ENCODE data around the gene ULK2.
"Not testable (repeated sequence)": the region's sequence is repeated elsewhere in the genome, so short reads cannot be mapped to it uniquely, and the experiment has no call there.

ULK2 gene

DNA sequence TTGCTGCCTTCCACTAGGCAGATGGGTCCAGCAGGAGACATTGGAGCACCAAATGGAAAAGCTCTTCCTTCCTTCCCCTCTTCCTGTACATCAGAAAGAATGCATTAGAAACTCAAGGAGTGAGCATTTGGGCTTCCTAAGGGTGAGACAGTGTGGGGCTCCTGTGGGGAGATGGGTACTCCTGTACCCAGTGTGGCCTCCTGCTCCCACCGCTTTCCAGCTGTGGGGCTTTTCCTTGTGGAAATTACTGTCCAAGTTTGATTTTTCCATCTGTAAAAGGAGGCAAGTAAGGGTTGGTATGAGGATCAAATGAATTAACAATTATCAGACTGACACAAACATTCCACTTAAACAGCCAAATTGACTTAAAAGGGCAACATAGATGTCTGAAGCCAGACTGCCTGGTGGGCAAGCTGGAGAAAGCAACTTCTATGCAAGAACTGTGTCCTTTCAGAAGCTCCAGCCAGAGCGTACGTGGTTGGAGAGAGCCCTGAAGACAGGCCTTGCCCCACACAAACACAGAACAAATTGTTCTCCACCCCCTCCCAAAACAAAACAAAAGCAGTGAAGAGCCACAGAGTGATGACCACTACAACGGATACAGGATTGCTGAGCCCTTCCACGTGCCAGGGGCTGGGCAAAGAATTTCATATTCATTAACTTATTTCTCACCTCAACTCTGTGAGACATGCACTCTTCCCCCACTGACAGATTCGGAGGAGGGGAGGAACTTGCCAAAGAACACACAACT, 96.6 kb downstream of the ULK2 start:
- TF ChIP-seq, protein P1, sequence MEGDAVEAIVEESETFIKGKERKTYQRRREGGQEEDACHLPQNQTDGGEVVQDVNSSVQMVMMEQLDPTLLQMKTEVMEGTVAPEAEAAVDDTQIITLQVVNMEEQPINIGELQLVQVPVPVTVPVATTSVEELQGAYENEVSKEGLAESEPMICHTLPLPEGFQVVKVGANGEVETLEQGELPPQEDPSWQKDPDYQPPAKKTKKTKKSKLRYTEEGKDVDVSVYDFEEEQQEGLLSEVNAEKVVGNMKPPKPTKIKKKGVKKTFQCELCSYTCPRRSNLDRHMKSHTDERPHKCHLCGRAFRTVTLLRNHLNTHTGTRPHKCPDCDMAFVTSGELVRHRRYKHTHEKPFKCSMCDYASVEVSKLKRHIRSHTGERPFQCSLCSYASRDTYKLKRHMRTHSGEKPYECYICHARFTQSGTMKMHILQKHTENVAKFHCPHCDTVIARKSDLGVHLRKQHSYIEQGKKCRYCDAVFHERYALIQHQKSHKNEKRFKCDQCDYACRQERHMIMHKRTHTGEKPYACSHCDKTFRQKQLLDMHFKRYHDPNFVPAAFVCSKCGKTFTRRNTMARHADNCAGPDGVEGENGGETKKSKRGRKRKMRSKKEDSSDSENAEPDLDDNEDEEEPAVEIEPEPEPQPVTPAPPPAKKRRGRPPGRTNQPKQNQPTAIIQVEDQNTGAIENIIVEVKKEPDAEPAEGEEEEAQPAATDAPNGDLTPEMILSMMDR (IDR thresholded peaks at IDR 0.05; ENCODE audit: low read depth, low read length), result no peak
- DNase-seq (ENCODE audit: low read depth in 2 of 2), result no peak
- H3K4me3 ChIP-seq (replicated peaks in 1 of 2; ENCODE audit: low read depth in 2 of 2, low read length in 2 of 2), result no peak overlapping the region

DNA sequence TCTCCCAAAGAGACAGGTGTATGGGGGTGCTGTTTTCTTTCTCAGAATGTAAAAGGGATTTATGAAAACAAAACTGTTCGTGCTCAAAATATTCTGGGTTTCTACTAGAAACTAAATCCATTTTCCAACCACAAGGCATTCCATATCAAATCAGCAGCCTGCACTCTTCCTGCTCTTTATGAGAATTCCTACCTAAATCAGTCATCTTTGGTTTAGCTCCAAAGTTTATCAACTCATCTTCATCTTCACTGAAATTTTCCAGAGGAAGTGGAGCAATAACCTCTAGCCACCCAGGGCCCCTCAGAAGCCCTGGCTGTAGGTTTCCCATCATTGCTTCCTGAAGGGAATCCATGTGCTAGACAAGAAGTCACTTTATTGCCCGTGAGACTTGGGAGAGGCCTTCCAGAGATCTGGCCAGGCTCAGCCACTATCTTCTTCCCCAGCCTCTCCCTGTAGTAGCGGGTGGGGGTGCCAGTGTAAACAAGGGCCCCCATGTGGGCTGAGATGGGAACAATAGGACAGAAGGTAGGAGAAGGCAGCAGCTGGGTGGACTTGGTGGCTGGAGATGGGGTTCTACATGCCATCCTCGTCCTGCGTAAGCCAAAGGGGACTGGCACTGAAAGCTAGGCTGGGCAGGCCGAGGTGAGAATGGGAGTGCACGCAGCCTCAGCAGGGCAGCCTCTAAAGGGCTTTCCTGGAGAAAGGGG, 97.6 kb downstream of the ULK2 start:
- TF ChIP-seq, protein P1 (IDR thresholded peaks at IDR 0.05; ENCODE audit: low read depth, low read length), result no peak
- peak; percentile 14 to 50 for DNase-seq (ENCODE audit: low read depth in 2 of 2)

DNA sequence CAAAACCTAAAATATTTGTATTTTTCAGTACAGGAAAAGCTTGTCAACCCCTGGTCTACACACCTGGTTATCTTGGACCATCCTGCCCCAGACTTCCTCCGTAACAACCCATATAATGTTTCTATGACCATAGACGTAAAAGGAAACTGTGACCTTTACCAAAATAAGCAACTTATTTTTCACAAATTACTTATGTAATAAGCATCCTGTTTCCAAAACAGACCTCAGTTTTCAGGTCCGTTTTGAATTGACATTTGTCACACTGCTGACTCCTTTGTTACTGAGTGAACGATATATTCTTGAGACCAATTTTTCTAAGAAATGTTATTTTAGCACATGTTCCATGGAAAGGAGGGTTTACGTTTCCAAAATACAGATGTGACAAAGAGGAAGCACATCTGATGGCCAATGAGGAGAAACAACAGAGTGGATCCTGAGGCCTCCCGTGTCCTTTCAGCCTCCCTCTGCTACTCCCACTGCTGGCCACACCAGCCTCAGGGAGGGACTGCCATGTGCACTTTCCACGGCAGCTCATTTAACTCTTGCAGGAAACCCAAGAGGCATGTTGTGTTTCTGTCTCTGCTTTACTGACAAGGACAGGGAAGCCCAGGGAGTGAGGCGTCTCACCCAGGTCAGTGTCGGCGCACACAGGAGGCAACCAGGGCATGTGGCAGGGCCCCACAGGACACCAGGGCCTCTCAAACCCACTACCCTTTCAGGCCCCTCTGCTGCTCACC, 99.5 kb downstream of the ULK2 start:
- H3K4me3 ChIP-seq (replicated peaks in 1 of 2; ENCODE audit: low read depth in 2 of 2, low read length in 2 of 2), result no peak overlapping the region
- no peak for DNase-seq (ENCODE audit: low read depth in 2 of 2)
- TF ChIP-seq, protein P1 (IDR thresholded peaks at IDR 0.05; ENCODE audit: low read depth, low read length), result no peak

More for the DNA sequence above, 97.6 kb downstream of the ULK2 start:
- no peak overlapping the region for H3K4me3 ChIP-seq (replicated peaks in 1 of 2; ENCODE audit: low read depth in 2 of 2, low read length in 2 of 2)

DNA sequence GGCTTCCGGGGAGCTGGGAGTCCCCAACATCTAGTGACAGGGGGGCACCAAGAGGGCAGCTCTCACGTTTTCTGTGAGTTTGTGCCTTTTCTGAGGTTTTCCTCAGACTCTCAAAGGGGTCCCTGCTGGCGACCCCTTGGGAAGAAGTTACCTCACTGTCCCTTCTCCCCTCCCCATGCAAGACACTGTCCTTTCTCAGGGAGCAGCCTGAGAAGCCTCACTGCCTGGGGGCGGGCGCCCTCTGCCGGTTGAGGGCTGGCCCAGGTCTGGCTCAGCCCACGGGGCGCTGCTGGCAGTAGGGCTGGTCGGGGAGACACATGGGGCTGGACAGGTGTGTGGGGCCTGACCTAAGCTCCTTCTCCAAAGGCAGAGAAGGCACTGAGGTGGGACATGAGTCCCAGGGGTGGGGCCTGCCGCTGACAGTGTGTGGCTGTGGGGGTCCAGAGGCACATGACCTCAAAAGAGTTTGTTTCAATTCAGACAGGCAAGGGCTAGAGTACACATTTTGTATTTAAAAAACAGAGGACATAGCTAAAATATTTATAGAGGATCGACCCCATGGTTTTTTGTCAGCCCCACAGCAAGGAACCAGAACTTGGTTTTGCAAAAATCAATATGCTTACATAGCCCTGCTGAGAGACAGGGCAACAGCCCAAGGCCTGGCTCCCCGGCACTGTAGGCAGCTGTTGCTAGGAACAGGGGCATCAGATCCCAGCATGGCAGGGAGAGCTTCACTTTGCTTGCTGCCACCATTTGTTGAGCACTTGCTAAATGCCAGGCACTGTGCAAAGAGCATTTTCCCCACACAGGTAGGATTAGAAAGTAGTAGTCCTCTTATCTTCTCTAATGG, 101.1 kb downstream of the ULK2 start:
- peak; percentile 66 to 71 for DNase-seq (ENCODE audit: low read depth in 2 of 2)

DNA sequence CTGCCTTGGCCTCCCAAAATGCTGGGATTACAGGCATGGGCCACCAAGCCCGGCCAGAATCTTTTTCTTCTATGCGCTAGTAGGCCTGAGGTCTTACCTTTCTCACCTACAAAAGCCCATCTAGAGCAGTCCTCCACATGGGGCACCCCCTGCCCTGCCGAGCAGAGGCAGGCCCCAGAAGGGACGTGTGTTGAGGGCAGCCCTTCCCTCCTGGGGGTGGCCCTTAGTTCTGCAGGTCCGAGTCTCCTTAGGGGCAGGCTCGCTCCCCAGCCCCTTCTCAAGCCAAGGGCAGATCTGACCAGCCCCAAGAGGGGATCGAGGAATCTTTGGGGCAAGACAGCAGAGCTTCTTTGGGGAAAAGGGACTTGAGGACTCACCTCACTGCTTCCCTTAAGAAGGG, 101.7 kb downstream of the ULK2 start:
- no peak overlapping the region for H3K4me3 ChIP-seq (replicated peaks in 1 of 2; ENCODE audit: low read depth in 2 of 2, low read length in 2 of 2)
- no peak for DNase-seq (ENCODE audit: low read depth in 2 of 2)
- TF ChIP-seq, protein P1 (IDR thresholded peaks at IDR 0.05; ENCODE audit: low read depth, low read length), result no peak

More for the DNA sequence above, 101.1 kb downstream of the ULK2 start:
- TF ChIP-seq, protein P1 (IDR thresholded peaks at IDR 0.05; ENCODE audit: low read depth, low read length), result peak; percentile 99
- no peak overlapping the region for H3K4me3 ChIP-seq (replicated peaks in 1 of 2; ENCODE audit: low read depth in 2 of 2, low read length in 2 of 2)

DNA sequence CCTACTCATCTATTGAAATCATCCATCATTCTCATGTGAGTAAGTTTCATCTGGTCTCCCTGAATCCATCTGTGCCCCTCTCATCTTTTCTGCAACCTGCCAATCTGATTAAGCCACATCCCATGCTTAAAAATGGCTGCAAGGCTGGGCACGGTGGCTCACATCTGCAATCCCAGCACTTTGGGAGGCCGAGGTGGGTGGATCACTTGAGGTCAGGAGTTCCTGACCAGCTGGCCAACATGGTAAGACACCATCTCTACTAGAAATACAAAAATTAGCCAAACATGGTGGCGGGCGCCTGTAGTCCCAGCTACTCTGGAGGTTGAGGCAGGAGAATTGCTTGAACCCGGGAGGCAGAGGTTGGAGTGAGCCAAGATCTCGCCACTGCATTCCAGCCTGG, 103.7 kb downstream of the ULK2 start:
- DNase-seq (ENCODE audit: low read depth in 2 of 2); H3K4me3 ChIP-seq (replicated peaks in 1 of 2; ENCODE audit: low read depth in 2 of 2, low read length in 2 of 2): not testable (repeated sequence)

Measured in cardiac fibroblast (primary cell).